Lower lobe of right lung (tissue), 2 donors: ENCODE results near the gene SURF2. TPM values are rescaled to one million over a fixed set of nuclear protein-coding genes. Genes with fewer than 3 reads are reported as not detected.
"Not testable (repeated sequence)": the region's sequence is repeated elsewhere in the genome, so short reads cannot be mapped to it uniquely, and the experiment has no call there.

Experiments
- ATAC-seq, 2 donors: fragments of 200-7000 bp; cut with Tn5 transposase; one replicate each; pipeline ENCODE4 v1.9.1; 2020 to 2022; ENCODE audit warnings: mild to moderate bottlenecking in 2 of 2, moderate library complexity in 2 of 2
- DNase-seq: peaks from one replicate; pipeline ENCODE4 v3.0.0-alpha.2; 2020
- H3K27ac ChIP-seq: fragments of 200-600 bp; one replicate; pipeline ENCODE4 v1.8.0; 2022
- H3K27me3 ChIP-seq: fragments of 200-600 bp; one replicate; pipeline ENCODE4 v1.8.0; 2022; ENCODE audit warnings: low read depth
- H3K36me3 ChIP-seq: fragments of 200-600 bp; one replicate; pipeline ENCODE4 v1.8.0; 2022; ENCODE audit warnings: mild to moderate bottlenecking
- H3K4me1 ChIP-seq: fragments of 200-600 bp; one replicate; pipeline ENCODE4 v1.8.0; 2022
- H3K4me3 ChIP-seq: fragments of 200-600 bp; one replicate; pipeline ENCODE4 v1.8.0; 2022; ENCODE audit warnings: mild to moderate bottlenecking
- H3K9me3 ChIP-seq: fragments of 200-600 bp; one replicate; pipeline ENCODE4 v1.8.0; 2022
- CTCF ChIP-seq: fragments of 200-600 bp; IDR thresholded peaks from one replicate; pipeline ENCODE4 v1.8.0; 2022; ENCODE audit warnings: antibody characterized with exemption, mild to moderate bottlenecking
- intact Hi-C: fragments of 100-400 bp; cut with DNase I; formaldehyde crosslinking; loops from one replicate; pipeline ENCODE4 v1.11.0; 2022
- long read RNA-seq: library from polyadenylated mRNA; unstranded; transcript quantifications from one replicate; pipeline ENCODE4 v2.0.0, GENCODE V29; 2021
- total RNA-seq: library from RNA; stranded (reverse); fragmentation: NEBNext Ultra II Directional; extraction: Animal tissue kit (Norgen Biotek cat#: 25700); gene quantifications from one replicate; pipeline ENCODE4 v1.2.1, GENCODE V29; 2021
- donor health status: DM: no; HTN: yes; CAD: no; lungs with severe emphysema.

The SURF2 gene
- 15.2 TPM for total RNA-seq
- long read RNA-seq, transcript SURF2-201 (6 exons, 842 nt): major isoform, 7 of 17 reads
- long read RNA-seq, partial matches to known transcripts: 5 of 17 reads
- long read RNA-seq, other reads (novel, unspliced or antisense): 5 of 17 reads

- intact Hi-C loops: no loop called here
- peak within 1 kb of the TSS; percentile 91 for H3K4me3 ChIP-seq
- ATAC-seq (peak; percentile 94 to 96), DNase-seq (peak; percentile 95)
- H3K27me3 ChIP-seq: no peaks in the 10 kb centered on the region
- peaks cover 29% of the 10 kb centered on the region for H3K4me1 ChIP-seq
- no peak for TF ChIP-seq CTCF
- H3K27ac ChIP-seq: peak within 1 kb of the TSS; percentile 88
- H3K36me3 ChIP-seq: peaks cover 68% of the 10 kb centered on the region
- no peaks in the 10 kb centered on the region for H3K9me3 ChIP-seq
Observed at GRCh38 chr9:133356391-133357091, at the start of gene SURF2, which contains the start of gene SURF1. SURF2 (plus strand) TSS chr9:133356550; CDS start chr9:133356593, 43 bp downstream. SURF1 (minus strand) TSS chr9:133356487; CDS start chr9:133356453, 34 bp downstream.

GRCh38 chr9:133307301-133307700 is 49.0 kb upstream of the SURF2 start:
- TF ChIP-seq CTCF: no peak
- Histone ChIP-seq H3K27me3 (no peaks in the 10 kb centered on the region), H3K36me3 (no peaks in the 10 kb centered on the region), H3K4me1 (no peaks in the 10 kb centered on the region), H3K4me3 (no peak overlapping the region), H3K9me3 (no peaks in the 10 kb centered on the region), H3K27ac (no peak overlapping the region)
- DNase-seq: no peak
- intact Hi-C loops: no loop called here
- ATAC-seq: no peak

GRCh38 chr9:133309608-133310007 is 46.7 kb upstream of the SURF2 start:
- H3K4me3 ChIP-seq: no peak overlapping the region
- no peak for TF ChIP-seq CTCF
- no peak for ATAC-seq
- H3K27me3 ChIP-seq: no peaks in the 10 kb centered on the region
- no peaks in the 10 kb centered on the region for H3K36me3 ChIP-seq
- no peaks in the 10 kb centered on the region for H3K9me3 ChIP-seq
- intact Hi-C loops: no loop called here
- no peak overlapping the region for H3K27ac ChIP-seq
- DNase-seq: no peak
- H3K4me1 ChIP-seq: no peaks in the 10 kb centered on the region

- intact Hi-C loops: no loop called here
- no peaks in the 10 kb centered on the region for H3K27me3 ChIP-seq
- no peaks in the 10 kb centered on the region for H3K9me3 ChIP-seq
- DNase-seq (no peak), ATAC-seq (no peak)
- H3K4me1 ChIP-seq: no peaks in the 10 kb centered on the region
- no peak overlapping the region for H3K4me3 ChIP-seq
- no peak overlapping the region for H3K27ac ChIP-seq
- H3K36me3 ChIP-seq: no peaks in the 10 kb centered on the region
- no peak for TF ChIP-seq CTCF
Observed at GRCh38 chr9:133315997-133316396, 40.4 kb upstream of the SURF2 start.

GRCh38 chr9:133317551-133317950 is 38.8 kb upstream of the SURF2 start:
- H3K4me1 ChIP-seq, H3K4me3 ChIP-seq, H3K27ac ChIP-seq, DNase-seq, intact Hi-C loops, H3K36me3 ChIP-seq, H3K27me3 ChIP-seq, H3K9me3 ChIP-seq, ATAC-seq: not testable (repeated sequence)

GRCh38 chr9:133320421-133320881 is 35.9 kb upstream of the SURF2 start:
- Histone ChIP-seq H3K36me3 (no peaks in the 10 kb centered on the region), H3K9me3 (no peaks in the 10 kb centered on the region), H3K4me3 (no peak overlapping the region), H3K27ac (no peak overlapping the region), H3K4me1 (no peaks in the 10 kb centered on the region), H3K27me3 (no peaks in the 10 kb centered on the region)
- no peak for TF ChIP-seq CTCF
- DNase-seq (no peak), ATAC-seq (no peak)
- intact Hi-C loops: no loop called here
